Effector memory CD8-positive, alpha-beta T cell (primary cell): Measurements from ENCODE around the gene ST7.
"Not testable (repeated sequence)": the region's sequence is repeated elsewhere in the genome, so short reads cannot be mapped to it uniquely, and the experiment has no call there.

Experiments
- ATAC-seq: fragments of 150-1000 bp; cut with Tn5 transposase; replicated peaks from 2 replicates; pipeline ENCODE4 v1.10.0; 2021; ENCODE audit warnings: mild to moderate bottlenecking, moderate library complexity
- DNase-seq, 3 experiments: peaks; one replicate each; pipeline ENCODE4 v3.0.0; 2021
- H3K27ac Mint-ChIP-seq, 2 donors: one replicate each; pipeline ENCODE4 v1.8.0; 2022; ENCODE audit warnings: mild to moderate bottlenecking in 2 of 2, mixed read lengths in 2 of 2, moderate library complexity in 2 of 2
- H3K27me3 Mint-ChIP-seq, 2 donors: one replicate each; pipeline ENCODE4 v1.8.0; 2022; ENCODE audit warnings: mixed read lengths in 2 of 2
- H3K36me3 Mint-ChIP-seq: one replicate; pipeline ENCODE4 v1.8.0; 2022; ENCODE audit warnings: mild to moderate bottlenecking, moderate library complexity, mixed read lengths; ENCODE audit not compliant: insufficient read depth
- H3K4me1 Mint-ChIP-seq, 2 donors: one replicate each; pipeline ENCODE4 v1.8.0; 2022; ENCODE audit warnings: low read depth in 2 of 2, mixed read lengths in 2 of 2
- H3K4me3 Mint-ChIP-seq, 2 donors: one replicate each; pipeline ENCODE4 v1.8.0; 2022; ENCODE audit warnings: mild to moderate bottlenecking in 2 of 2, mixed read lengths in 2 of 2, moderate library complexity in 2 of 2
- H3K9me3 Mint-ChIP-seq, 2 donors: one replicate each; pipeline ENCODE4 v1.8.0; 2022; ENCODE audit warnings: mixed read lengths in 2 of 2

ST7 gene

DNA sequence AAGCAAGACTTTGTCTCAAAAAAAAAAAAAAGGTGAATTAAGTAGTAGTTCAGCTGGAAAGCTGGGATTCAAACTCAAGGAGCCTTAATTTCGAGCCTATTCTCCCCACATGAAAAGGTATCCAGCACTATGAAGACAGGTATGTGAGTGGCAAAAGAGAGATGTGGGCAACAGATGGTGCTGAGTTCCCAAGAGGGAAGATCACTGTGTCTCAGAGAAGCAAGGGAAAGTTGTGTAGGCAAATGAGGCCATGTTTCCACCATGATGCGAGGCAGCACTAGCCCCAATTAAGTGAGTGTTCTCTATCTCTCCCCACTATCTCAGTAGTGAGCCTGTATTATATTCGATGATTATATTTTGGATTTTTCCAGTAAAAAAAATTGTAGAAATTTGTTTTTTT is 19.8 kb upstream of the ST7 start:
- peaks cover 3 to 4% of the 10 kb centered on the region in 2 donors for H3K4me1 Mint-ChIP-seq
- no peak for DNase-seq

DNA sequence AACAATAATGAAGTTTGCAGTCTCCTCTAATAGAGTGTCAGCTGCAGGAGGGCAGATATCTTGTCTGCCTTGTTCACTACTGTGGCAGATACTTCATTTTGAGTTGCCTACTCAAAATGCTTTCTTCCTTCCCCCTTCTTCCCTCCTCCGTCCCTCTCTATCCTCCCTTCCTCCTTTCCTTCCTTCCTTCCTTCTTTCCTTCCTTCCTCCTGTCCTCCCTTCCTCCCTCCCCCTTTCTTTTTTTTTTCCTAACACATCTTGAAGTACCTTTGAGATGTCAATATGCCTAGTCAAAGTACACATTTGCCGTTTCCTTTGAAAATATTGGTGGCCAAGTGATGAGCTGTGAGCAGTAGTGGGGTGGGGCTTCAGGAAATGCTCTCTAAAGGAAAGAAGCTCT is 18.7 kb upstream of the ST7 start:
- no peak for DNase-seq
- ATAC-seq, result no peak
- peaks cover 36 to 40% of the 10 kb centered on the region in 2 donors for H3K27me3 Mint-ChIP-seq
- no peak overlapping the region for H3K27ac Mint-ChIP-seq
- H3K36me3 Mint-ChIP-seq, result peaks cover 5% of the 10 kb centered on the region
- no peaks in the 10 kb centered on the region for H3K9me3 Mint-ChIP-seq
- peaks cover 3 to 4% of the 10 kb centered on the region in 2 donors for H3K4me1 Mint-ChIP-seq
- no peak overlapping the region for H3K4me3 Mint-ChIP-seq

More for the DNA sequence above, 19.8 kb upstream of the ST7 start:
- peaks cover 32 to 37% of the 10 kb centered on the region in 2 donors for H3K27me3 Mint-ChIP-seq
- H3K4me3 Mint-ChIP-seq, result no peak overlapping the region
- H3K9me3 Mint-ChIP-seq, result no peaks in the 10 kb centered on the region
- H3K36me3 Mint-ChIP-seq, result peaks cover 5% of the 10 kb centered on the region
- no peak for ATAC-seq
- no peak overlapping the region for H3K27ac Mint-ChIP-seq

DNA sequence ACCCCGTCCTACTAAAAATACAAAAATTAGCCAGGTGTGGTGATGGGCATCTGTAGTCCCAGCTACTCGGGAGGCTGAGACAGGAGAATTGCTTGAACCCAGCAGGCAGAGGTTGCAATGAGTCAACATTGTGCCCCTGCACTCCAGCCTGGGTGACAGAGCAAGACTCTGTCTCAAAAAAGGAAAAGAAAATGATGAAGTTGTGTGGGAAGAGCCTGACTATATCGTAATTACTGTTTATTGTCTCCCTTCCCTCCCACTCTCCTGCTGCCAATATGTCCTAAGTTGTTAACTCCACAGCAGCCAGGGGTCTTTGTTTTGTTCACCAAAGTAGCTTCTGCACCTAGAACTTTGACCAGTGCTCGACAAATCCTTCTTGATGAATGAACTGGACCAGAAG is 16.5 kb upstream of the ST7 start:
- DNase-seq, result not testable (repeated sequence)

DNA sequence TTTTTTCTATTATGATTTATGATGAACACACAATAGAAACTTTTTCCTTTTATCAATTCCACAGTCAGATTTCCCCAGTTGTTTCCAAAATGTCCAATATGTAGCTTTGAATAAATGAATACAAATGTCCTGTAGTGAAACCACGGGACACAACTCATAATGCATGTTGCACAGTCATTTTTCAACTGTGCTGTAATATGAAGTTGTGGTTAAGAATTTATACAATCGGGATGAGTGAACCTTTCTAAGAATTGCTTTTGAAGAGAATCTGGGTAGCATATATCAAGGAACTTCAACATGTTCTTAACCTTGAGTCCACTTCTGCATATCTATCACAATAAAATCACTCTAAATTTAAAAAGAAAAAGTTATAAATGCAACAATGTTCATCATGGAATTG is 14.6 kb upstream of the ST7 start:
- H3K27me3 Mint-ChIP-seq, result peaks cover 28 to 40% of the 10 kb centered on the region in 2 donors
- H3K4me1 Mint-ChIP-seq, result no peaks in the 10 kb centered on the region
- no peak overlapping the region for H3K27ac Mint-ChIP-seq
- ATAC-seq (no peak), DNase-seq (no peak)
- H3K36me3 Mint-ChIP-seq, result no peaks in the 10 kb centered on the region
- no peaks in the 10 kb centered on the region for H3K9me3 Mint-ChIP-seq
- H3K4me3 Mint-ChIP-seq, result no peak overlapping the region

More for the DNA sequence above, 16.5 kb upstream of the ST7 start:
- H3K4me3 Mint-ChIP-seq, H3K36me3 Mint-ChIP-seq, H3K4me1 Mint-ChIP-seq, H3K27ac Mint-ChIP-seq, ATAC-seq, H3K9me3 Mint-ChIP-seq: not testable (repeated sequence)
- peaks cover 33 to 40% of the 10 kb centered on the region in 2 donors for H3K27me3 Mint-ChIP-seq

DNA sequence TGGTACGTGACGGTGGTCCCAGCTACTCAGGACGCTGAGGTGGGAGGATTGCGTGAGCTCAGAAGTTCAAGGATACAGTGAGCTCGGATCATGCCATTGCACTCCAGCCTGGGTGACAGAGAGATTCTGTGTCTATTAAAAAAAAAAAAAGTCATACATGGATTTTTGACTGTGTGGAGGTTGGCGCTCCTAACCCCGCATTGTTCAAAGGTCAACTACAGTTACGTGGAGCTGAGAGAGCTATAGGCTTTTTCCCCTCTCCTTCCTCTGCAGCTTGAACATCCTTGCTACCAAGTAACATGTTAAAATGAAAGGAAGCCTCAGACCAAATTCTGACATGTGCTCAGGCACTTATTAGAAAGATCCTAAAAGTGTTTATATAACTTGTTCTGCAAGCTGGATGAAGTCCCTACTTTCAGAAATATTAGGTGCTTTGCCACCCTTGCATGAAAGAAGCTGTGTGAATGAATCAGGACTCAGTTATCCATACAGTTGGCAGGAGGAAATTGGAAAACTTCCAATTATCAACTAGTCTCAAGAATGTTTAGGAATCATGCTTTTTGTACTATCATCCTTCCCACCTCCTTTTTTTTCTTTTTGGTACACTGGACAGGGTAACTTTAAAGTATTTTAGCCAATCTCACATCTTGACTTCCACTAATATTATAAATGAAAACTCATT is 12.5 kb upstream of the ST7 start:
- no peak for ATAC-seq
- Mint-ChIP-seq H3K27me3 (peaks cover 18 to 24% of the 10 kb centered on the region in 2 donors), H3K4me1 (no peaks in the 10 kb centered on the region), H3K36me3 (no peaks in the 10 kb centered on the region), H3K27ac (no peak overlapping the region), H3K9me3 (no peaks in the 10 kb centered on the region), H3K4me3 (no peak overlapping the region)
- no peak for DNase-seq

DNA sequence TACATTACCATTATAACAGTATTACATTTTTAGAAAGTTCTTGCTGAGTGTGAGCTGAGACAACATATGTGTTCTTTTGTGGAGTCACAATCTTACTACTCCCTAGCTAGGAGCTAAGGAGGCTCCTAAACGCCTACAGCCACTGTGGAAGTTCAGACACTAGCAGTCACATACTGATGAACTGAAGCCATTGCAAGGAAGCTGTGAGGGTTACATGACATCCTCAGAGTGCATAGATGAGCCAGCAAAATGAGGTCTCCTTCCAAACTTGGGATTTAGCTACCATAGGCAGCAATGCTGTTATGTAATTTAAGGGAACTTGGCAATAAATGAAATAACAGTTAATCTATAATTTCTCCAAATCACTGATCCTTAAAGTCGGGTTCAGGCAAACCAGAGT is 10.8 kb upstream of the ST7 start:
- Mint-ChIP-seq H3K27me3 (peaks cover 11 to 13% of the 10 kb centered on the region in 2 donors), H3K4me1 (no peaks in the 10 kb centered on the region), H3K9me3 (no peaks in the 10 kb centered on the region), H3K36me3 (no peaks in the 10 kb centered on the region), H3K4me3 (no peak overlapping the region), H3K27ac (no peak overlapping the region)
- no peak for ATAC-seq
- no peak for DNase-seq

DNA sequence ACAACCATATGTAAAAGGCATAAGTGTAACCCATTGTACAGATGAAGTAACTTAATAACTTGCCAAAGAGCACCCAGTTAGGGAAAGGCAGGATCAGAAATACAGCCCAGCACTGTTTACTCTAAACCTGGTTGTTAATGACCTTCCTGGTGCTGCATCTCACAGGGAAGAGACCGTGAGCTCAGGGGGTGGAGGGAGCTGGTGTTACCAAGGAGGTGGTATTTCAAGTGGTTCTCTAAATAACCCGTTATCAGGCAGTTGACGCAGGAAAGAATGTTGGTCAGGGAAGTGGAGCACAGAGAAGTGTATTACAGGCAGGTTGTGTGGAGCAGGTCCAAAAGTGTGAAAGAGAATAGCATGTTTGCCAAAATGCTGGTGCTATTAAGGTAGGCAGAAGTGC is 4.4 kb upstream of the ST7 start:
- no peak overlapping the region for H3K4me3 Mint-ChIP-seq
- no peak overlapping the region for H3K27ac Mint-ChIP-seq
- no peak for DNase-seq
- peaks cover 7% of the 10 kb centered on the region for H3K36me3 Mint-ChIP-seq
- no peak for ATAC-seq
- H3K27me3 Mint-ChIP-seq, result no peaks in the 10 kb centered on the region
- no peaks in the 10 kb centered on the region for H3K9me3 Mint-ChIP-seq
- H3K4me1 Mint-ChIP-seq, result peaks cover 0 to 4% of the 10 kb centered on the region in 2 donors

DNA sequence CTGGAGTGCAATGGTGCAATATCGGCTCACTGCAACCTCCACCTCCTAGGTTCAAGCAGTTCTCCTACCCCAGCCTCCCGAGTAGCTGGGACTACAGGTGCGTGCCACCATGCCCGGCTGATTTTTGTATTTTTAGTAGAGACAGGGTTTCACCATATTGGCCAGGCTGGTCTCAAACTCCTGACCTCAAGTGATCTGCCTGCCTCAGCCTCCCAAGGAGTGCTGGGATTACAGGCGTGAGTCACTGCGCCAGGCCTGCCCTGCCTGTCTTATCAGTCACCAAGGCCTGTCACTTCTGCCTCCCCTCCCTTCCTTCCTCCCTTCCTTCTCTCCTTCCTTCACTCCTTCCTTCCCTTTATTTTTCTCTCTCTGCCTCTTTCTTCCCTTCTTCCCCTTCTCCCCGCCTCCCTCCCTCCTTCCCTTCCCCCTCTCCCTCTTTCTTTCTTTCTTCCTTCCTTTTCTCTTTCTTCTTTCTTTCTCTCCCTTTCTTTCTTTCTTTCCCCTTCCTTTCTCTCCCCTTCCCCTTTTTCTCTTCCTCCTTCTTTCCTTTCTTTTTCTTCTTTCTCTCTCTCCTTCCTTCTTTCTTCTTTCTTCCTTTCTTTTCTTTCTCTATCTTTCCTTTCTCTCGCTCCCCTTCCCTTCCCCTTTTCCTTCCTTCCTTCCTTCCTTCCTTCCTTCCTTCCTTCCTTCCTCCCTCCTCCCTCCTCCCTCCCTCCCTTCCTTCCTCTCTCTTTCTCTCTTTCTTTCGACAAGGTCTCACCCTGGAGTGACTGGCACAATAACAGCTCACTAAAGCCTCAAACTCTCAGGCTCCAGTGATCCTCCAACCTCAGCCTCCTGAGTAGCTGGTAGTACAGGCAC is 3.1 kb upstream of the ST7 start:
- H3K4me3 Mint-ChIP-seq, result no peak overlapping the region
- no peaks in the 10 kb centered on the region for H3K9me3 Mint-ChIP-seq
- H3K36me3 Mint-ChIP-seq, result peaks cover 7% of the 10 kb centered on the region
- peaks cover 3 to 9% of the 10 kb centered on the region in 2 donors for H3K4me1 Mint-ChIP-seq
- ATAC-seq (no peak), DNase-seq (no peak)
- no peaks in the 10 kb centered on the region for H3K27me3 Mint-ChIP-seq
- peak overlapping the region in 1 of 2 donors; percentile 42 for H3K27ac Mint-ChIP-seq

DNA sequence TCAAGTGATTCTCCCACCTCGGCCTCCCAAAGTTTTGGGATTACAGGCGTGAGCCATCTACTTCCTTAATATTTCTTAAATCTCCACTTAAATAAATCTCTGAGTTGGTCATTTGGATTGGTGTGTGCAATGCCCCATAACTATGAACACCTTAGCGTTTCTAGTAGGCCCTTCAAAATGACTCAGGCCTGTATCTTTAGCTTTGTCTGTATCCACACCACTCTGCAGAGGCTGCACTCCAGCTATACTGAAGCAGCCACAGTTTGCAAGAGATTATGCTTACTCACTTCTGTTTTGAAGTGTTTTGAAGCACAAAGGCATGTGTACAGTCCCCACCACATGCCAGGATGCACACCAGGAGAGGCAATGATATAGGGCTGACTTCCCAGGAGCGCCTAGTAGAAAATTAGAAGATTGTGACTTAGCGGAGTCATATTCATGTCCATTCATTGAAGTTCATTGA is 2.4 kb upstream of the ST7 start:
- Mint-ChIP-seq H3K4me1 (peaks cover 10 to 13% of the 10 kb centered on the region in 2 donors), H3K4me3 (no peak overlapping the region), H3K9me3 (no peaks in the 10 kb centered on the region), H3K27ac (peak overlapping the region in 1 of 2 donors; percentile 42), H3K36me3 (peaks cover 7% of the 10 kb centered on the region), H3K27me3 (no peaks in the 10 kb centered on the region)
- DNase-seq (no peak), ATAC-seq (no peak)

DNA sequence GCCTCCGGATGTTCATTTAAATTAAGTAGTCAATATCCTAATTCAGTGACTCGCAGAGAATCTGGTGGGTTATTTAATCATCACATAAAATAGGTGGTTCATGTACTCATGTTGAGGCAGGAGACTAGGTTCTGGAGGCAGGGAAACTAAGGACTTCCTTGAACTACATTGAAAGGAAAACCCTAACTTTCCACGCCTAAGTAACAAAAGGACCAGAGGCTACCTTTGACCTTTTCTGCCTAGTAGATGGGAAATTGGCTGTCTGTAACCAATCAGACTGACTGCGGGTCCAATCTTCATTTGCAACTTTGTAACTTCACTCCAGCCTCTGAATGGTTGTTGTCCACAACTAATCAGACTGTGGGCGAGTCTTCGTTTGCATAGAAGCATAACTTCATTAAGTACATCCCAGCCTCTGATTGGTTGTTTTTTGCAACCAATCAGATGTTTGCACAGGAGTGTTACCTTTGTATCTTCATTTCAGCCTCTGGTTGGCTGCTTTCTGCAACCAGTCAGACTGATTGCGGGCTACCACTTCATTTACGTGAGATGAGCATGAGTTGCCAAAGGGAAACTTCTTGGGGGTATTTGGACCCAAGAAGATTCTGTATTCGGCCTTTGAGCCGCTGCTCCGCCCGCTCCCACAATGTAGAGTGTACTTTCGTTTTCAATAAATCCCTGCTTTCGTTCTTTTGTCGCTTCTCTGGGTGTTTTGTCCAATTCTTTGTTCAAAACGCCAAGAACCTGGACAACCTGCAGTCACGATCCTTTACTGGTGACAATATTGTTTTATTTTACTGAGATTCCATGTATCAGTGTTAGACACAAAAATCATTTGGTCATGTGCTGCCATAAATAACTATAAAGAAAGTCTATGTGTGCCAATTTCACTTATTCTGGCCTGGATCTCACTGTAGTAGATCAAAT is 1.7 kb upstream of the ST7 start:
- H3K27ac Mint-ChIP-seq, result no peak overlapping the region

DNA sequence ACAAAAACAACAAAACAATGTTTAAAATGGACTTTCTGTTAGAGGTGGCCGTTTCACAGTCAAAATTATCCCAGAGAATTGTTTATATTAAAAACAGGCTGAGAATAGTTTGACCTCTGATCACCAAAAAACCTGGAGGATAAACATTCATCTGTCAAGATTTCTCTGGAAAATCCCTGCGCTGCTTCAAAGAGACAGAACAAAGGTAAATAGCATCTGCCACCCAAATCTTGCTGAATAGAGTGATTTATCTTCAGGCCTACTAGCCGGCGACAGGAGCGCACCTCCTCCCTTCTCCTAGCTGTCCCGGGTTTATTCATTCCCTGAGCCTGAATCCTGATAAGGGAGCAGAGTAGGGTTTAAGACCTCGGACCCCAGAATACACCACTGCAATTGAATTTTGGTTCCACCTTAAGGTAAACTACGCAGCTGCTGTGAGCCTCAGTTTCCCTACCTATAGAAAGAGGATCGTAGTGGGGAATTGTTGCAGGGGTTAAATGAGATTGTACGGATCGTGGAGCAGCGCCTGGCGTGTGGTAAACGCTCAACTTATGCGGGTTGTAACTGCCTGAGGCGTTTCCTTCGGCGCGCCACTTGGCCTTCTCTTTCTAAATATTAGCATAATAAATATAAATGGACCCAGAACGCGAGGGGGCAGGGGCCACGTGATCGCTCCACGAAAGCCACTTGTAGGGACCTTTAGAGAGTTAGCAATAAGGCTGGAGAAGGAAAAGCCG is 498 bp upstream of the ST7 start:
- ATAC-seq (no peak), DNase-seq (no peak)
- no peaks in the 10 kb centered on the region for H3K9me3 Mint-ChIP-seq
- peaks cover 10 to 13% of the 10 kb centered on the region in 2 donors for H3K4me1 Mint-ChIP-seq
- peak overlapping the region; percentile 66 to 67 for H3K27ac Mint-ChIP-seq
- peaks cover 7% of the 10 kb centered on the region for H3K36me3 Mint-ChIP-seq
- no peaks in the 10 kb centered on the region for H3K27me3 Mint-ChIP-seq
- H3K4me3 Mint-ChIP-seq, result peak overlapping the region; percentile 82 to 84

More for the DNA sequence above, 1.7 kb upstream of the ST7 start:
- Mint-ChIP-seq H3K36me3 (peaks cover 7% of the 10 kb centered on the region), H3K4me1 (peaks cover 10 to 13% of the 10 kb centered on the region in 2 donors), H3K9me3 (no peaks in the 10 kb centered on the region), H3K27me3 (no peaks in the 10 kb centered on the region), H3K4me3 (peak overlapping the region; percentile 82 to 84)
- no peak for ATAC-seq
- DNase-seq, result no peak

DNA sequence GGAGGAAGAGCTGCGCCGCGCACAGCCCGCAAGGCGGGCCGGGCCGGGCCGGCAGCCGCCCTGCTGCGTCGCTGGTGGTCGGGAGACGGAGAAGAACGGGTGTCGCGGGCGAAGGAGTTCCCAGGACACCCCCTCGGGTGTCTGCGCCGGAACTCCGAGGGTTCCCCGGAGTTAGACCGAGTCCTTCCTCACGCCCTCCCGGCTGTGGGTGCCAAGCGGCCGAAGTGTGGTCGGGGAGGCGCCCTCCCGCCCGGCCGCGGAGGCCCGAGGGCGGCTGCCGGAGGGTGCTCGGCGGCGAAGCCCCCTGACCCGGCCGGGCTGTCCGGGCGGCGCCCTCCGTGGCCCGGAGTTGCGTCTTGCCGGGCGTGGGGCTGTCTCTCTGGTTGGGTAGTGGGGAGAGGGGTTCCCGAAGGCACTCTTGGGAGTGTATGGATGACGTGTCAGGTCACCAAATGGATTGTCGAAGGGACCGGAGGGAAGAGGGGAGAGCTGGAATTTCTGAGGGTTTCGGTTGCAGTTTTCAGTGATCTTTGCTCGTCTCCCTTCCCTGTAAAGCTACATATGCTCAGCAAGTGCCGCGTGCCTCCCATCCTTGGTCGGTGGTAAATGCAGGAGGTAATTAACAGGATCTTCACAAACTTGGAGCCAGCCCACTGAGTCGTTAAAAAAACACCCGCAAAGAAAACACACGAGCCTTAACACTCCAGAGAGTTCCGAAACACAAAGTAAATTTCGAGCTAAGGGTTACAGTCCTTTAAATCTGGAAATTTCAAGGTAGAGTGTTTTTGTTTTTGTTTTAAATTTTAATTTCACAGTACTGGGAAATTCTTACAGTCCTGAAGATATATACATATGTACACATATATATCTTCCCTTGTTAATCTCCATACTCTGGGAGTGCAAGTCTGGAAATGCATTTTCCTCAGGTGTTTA is 871 bp downstream of the ST7 start:
- peaks cover 12 to 13% of the 10 kb centered on the region in 2 donors for H3K4me1 Mint-ChIP-seq
- H3K4me3 Mint-ChIP-seq, result peak overlapping the region; percentile 83 to 84
- H3K36me3 Mint-ChIP-seq, result peaks cover 7% of the 10 kb centered on the region
- ATAC-seq, result peak; percentile 5
- H3K27ac Mint-ChIP-seq, result peak overlapping the region; percentile 78
- H3K27me3 Mint-ChIP-seq, result no peaks in the 10 kb centered on the region
- DNase-seq, result peak in 2 of 3 experiments; percentile 0 to 41
- no peaks in the 10 kb centered on the region for H3K9me3 Mint-ChIP-seq
